ENCODE results near the gene PDZK1IP1.

GRCh38 chr1:47212636-47213229 lies 22.9 kb upstream of the PDZK1IP1 start:
- TF ChIP-seq SMC3 (conservative IDR thresholded peaks at IDR 0.05; ENCODE audit: poor library complexity) (no peak), CTCF (IDR thresholded peaks at IDR 0.05; ENCODE audit: poor library complexity, severe bottlenecking) (no peak), POLR2AphosphoS5 (IDR thresholded peaks at IDR 0.05) (no peak), EZH2 (IDR thresholded peaks at IDR 0.05; ENCODE audit: borderline replicate concordance, insufficient read depth, low read length, poor library complexity, severe bottlenecking) (no peak), TAF1 (IDR thresholded peaks at IDR 0.05; ENCODE audit: low read depth) (no peak), RAD21 (conservative IDR thresholded peaks at IDR 0.05) (no peak), MXI1 (conservative IDR thresholded peaks at IDR 0.05; ENCODE audit: poor library complexity, severe bottlenecking) (no peak)

All from neural cell (in vitro differentiated cells).